GM21723 (cell line): ENCODE measurements around the gene CKAP2L.

Source experiments
- ATAC-seq: cut with Tn5 transposase; IDR thresholded peaks from one replicate; pipeline ENCODE4 v1.9.1; 2021; ENCODE audit warnings: mild to moderate bottlenecking, moderate library complexity; ENCODE audit not compliant: unreplicated experiment

CKAP2L gene, protein sequence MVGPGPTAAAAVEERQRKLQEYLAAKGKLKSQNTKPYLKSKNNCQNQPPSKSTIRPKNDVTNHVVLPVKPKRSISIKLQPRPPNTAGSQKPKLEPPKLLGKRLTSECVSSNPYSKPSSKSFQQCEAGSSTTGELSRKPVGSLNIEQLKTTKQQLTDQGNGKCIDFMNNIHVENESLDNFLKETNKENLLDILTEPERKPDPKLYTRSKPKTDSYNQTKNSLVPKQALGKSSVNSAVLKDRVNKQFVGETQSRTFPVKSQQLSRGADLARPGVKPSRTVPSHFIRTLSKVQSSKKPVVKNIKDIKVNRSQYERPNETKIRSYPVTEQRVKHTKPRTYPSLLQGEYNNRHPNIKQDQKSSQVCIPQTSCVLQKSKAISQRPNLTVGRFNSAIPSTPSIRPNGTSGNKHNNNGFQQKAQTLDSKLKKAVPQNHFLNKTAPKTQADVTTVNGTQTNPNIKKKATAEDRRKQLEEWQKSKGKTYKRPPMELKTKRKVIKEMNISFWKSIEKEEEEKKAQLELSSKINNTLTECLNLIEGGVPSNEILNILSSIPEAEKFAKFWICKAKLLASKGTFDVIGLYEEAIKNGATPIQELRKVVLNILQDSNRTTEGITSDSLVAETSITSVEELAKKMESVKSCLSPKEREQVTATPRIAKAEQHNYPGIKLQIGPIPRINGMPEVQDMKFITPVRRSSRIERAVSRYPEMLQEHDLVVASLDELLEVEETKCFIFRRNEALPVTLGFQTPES

DNA sequence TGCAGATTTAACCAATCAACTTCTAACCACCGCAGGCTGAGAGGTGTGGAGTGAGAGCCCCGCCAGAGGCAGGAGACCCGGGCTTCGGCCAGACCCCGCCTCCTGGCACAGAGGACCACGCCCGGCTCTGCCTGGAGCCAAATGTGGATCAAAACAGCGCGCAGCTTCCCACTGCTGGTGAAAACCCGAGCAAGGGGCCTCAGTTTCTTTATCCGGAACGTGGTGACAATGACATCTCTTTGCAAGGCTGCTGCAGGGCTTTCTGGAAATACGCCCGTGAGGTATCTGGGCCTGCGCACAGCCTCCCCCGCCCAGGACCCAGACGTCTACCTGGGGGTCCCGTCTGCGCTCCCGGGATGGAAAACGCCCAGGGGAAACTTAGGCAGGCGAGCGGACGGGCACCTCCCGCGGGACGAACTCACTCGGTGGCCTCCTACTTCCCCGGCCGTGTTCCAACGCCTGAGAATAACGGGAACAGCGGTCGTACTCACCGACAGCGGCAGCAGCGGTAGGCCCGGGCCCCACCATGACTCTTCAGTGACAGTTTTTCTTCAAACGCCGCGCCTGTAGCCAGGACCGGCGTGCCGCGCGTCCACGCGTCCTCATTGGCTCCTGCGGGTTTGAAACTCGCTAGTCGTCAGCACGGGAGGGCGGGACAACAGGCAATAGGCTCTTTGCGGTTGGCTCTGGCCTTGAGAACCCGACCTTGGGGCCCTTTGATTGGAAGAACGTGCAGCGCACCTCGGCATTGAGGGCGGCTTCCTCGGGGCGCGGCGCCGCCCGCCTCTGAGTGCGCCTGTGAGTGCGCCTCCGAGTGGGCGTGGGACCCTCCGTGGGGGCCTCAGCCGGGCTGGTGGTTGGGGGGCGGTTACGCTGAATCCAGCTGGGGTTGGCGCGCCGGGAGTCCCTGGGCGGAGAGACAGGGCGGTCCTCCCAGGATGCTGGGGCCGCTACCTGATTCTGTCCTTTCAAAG, at the start of gene CKAP2L:
TSS of gene CKAP2L (minus strand) at position 539 of the 974 bp plus-strand sequence. CDS start at position 528, 11 bp downstream.
- peak; percentile 98 for ATAC-seq

DNA sequence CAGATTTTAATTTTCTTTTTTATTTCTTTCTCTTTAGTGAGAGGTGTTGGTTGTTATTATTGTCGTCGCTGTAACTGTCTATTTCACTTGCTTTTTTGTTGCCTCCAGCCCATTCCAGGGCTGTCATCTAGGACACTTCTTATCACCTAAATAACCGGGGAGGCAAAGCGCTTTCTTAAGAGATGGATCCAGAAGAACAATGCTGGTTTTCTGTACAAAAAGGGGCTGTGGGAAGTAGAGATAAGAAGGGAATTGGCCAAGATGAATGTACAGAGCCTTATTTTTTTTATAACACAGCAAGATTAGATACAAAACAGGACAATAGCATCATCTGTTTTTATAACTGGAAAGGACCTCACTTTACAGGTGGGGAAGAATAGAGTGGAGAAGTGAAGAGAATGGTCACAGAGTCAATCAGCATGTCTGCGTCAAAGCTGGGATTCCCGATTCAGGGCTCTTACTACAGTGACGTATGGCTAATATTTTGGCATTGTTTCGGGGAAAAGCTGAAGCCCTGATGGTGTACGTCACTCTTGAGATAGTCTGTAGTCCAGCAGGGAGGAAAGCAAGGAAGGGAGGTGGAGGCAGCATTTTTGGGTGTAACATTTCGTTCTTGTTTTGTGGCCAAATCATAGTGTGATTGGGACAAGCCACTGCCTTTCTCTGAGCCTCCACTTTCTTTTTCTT, 49.0 kb upstream of the CKAP2L start:
- no peak for ATAC-seq

DNA sequence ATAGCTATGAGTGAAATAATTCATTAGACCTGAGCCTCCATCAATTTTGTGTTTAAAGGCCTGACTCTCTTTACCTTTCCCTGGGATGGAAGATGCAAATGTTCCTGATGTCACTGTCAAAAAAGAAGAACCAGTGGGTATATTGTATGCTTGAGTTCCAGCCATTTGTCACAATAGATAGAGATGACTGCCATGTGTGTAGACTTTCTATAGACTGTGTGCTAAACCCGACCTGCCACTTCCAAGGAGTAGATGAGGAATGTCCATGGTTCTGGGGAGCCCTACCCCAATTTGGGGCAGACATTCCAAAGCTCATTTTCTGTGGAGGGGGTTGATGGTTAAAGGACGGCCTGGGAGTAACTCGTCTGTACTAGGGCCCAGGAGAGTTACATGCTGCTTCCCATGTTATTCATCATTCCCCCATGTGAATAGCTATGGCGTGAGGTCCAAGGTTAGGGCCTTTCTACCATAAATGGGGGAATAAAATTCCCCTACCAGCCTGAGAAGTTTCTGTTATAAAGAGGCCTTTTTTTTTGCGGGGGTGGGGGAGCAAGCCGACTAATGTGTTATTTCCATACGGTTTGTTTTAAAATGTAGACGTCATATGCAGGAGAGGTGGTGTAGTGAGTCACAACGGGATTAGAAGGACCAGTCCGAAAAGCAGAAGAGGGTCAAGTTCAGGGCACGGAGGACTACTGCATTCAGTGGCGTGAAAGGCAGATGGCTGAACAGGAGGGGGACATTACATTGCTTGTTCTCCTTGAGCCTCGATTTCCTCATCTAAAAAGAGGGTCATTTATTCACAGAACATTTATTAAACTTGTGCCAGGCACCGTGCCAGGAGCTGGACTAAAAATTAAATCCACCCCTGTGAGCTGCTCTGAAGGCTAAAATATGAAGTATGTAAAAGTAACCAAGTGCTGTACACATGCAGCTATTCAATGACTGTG, 48.2 kb upstream of the CKAP2L start:
- ATAC-seq = peak; percentile 74

DNA sequence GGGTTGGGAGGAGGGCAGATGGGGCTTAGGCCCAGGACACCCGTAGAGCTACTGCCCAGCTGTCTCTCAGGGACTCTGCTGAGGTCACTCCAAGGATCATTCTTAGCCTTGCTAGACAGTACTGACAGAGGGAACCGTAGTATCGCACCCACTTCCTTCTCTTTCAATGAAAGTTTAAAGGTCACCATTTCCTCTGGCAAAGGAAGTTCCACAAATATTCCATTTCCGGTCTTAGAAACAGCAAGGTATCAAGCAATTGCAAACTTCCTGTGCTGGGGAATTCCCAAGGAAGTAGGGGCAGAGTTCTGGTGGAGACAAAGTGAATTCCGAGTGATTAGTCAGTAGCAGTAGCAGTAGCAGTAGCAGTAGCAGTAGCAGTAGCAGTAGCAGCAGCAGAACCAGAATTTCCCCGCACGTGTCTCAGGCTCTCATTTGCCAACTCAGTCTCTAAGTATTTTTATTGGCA, 47.5 kb upstream of the CKAP2L start:
- peak; percentile 48 for ATAC-seq

DNA sequence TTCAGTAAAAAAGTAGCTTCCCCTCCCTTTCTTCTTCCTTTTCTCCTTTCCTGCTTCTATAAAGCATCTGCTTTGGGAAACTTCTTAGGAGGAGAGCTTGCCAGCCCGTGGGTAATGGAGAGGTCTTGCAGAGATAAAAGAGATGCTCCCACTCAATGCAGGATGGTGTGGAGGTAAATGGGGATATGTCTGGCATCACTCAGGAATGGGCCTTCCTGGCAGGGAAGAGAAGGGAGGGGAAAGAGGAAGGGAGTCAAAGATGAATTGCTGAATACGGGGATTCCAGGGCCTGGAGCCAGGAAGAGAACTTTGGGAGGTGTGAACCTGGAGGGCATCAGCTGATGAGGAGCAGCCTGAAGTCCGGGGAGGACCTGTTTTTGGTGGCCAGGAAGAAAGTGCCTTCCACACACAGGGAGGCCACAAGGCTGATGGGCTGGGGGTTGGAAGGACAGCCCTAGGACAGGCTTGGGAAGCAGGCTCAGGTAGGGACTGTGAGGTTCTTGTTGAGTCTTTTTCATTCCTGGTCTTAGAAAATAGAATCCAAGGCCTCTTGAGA, 46.9 kb upstream of the CKAP2L start:
- no peak for ATAC-seq

DNA sequence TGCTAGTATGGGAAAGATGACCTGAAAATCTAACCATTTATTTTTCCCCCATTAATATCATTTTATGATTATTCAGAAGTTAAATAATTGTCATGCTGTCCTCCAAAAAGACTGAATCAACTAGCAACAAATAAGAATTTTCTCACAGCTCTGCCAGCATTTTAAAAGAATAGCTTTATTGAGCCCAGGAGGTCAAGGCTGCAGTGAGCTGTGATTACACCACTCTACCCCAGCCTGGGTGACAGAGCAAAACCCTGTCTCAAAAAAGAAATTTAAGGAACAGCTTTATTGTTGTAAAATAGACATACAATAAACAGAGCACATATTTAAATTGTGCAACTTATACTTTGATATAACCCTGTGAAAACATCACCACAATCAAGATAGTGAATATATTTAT, 44.7 kb upstream of the CKAP2L start:
- ATAC-seq = no peak

DNA sequence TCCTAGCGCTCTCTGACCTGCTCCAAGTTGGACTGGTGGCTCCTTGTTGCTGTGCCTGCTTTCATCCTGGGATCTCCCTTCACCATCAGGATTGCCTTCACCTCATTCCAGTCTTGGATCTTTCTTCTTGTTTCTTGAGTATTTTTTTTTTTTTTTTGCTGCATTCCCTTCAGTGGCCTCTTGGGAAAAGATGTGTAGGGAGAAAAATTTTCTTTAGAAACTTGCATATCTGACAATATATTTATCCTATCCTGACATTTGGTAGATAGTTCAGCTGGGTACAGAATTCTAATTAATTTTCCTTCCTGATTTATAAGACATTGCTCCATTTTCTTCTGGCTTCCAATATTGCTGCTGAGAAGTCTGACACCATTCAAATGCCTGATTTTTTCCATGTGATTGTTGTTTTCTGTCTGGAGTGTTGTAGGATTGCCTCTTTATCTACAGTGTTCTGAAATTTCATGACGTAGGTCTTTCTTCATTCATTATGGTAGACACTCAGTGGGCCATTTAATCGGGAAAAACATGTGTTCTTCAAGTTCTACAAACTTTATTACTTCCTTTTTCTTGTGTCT, 42.9 kb upstream of the CKAP2L start:
- no peak for ATAC-seq

DNA sequence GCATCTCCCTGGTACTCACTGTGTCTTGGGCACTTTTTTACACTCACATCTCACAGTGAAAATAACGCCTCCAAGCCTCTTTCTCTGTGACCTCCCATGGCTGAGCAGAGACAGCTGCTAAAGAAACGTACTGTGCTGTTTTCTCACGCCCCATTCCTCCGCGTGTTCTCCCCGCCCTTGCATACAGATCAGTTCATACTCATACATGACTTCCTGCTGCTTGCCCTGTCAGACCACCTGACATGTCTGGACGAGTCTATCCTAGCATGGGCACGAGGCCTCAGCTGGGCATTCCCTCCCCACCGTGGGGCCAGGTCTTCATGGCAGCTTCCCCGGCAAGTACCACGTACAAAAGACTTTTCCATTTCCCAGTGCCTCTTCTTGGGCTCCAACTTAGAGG, 41.1 kb upstream of the CKAP2L start:
- peak; percentile 61 for ATAC-seq

DNA sequence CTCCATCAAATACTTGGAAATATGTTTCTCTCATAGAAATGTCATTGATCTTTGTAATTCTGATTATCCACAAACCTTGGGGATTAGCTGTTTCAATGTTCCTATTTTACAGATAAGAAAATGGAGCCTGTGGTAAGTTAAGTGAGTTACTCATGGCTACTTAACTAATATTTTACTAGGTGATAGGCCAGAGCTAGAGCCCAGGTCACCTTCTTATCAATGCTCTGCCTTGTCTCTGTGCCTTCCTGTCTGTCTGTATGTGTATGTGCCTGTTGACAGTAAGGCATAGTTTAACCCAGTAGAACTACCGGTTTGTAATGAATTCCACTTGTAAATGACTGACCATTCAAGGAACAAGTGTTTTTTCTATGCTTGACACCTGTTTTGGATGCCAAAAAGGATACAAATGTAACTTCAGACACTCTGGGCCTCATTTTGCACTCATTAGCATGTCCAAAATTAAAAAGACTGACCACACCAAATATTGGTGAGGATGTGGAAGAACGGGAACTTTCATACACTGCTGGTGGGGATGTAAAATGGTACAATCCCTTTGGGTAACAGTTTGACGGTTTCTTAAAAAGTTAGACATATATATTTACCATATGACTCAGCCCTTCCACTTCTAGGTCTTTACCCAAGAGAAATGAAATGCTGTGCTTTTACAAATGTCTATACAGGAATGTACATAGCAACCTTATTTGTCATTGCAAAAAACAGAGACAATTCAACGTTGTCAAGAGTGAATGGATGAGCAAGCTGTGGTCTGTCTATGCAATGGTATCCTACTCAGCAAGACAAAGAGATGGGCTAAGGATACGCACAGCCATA, 39.5 kb upstream of the CKAP2L start:
- peak; percentile 67 for ATAC-seq

DNA sequence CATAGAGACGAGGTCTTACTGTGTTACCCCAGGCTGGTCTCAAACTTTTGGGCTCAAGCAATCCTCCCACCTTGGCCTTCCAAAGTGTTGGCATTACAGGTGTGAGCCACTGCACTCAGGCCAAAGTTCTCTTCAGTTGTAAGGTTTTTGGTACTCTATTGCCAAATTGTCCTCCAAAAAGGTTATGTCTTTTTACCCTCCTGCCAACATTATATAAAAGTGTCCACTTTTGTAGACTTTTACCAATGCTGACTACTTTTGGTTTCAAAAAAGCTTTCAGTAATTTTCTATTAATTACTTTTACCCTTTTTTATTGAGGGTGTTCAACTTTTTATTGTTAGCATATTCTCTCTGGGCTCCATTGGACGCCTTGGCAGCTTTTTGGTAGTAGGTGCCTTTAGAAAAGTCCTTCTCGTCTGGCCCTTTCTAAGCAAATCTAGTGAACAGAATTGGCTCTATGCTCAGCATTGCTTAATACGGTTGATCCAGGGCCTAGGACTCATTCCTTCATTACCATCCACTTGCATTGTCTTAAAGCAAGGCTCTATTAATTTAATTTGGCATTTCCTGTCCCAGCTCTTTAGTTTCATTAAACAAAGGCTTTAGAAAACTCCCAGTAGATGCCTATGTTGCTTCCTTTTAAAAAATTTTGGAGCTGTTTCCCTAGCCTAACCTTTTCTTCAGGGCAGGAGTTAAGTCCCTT, 36.6 kb upstream of the CKAP2L start:
- no peak for ATAC-seq

DNA sequence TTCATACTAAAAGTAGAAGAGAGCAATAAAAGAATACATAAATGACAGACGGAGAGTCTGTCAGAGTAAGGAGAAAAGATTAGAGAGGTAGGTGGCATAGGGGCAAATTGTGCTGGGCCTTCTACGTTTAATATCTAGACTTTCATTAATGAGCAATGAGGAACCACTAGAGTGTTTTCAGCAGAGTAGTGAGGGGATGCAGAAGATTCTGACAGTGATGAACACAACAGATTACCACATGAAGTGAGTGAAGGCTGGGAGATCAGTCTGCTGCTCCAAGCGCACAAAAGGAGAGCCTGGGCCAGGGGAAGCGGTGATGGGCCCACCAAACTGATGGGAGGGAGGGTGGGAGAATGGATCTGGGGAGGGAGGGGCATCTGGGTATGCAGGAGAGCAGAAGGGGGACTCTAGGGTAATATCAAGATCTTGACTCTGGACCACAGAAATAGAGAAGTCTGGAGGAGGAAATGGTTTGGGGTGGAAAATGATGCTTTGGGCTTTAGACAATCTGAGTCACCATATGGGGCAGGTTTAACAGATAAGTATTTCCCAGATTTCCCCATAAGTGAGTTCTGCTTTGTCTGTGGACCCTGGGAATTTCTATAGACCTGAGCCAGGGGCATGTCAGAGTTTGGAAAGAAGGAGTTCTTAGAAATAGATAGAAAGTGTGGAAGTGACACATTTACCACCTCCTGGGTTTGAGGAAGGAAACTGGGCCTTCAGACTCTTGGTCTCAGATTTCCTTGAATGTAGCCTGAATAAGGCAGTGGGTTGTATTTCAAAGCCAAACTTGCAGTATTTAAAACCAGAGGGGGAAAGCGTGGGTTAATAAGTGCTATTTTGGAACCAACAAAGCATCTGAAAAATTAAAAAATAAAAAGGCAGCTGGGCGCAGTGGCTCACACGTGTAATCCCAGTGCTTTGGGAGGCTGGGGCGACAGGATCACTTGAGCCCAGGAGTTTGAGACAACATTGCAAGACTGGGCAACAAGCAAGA, 34.9 kb upstream of the CKAP2L start:
- ATAC-seq = no peak

DNA sequence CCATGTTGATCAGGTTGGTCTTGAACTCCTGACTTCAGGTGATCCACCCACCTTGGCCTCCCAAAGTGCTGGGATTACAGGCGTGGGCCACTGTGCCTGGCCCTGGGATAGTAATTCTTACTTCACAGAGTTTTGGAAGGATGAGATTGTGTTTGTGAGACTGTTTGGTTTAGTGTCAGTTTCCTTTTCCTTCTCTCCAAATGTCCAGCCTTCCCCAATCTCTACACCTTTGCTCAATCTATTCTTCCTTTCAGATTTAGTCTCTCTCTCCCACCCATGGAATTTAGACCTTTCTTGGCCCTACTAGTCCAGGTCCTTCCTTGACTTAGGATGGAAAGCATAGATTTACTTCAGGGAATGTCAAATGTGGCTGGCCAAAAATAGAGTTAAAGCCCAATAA, 32.1 kb upstream of the CKAP2L start:
- no peak for ATAC-seq

DNA sequence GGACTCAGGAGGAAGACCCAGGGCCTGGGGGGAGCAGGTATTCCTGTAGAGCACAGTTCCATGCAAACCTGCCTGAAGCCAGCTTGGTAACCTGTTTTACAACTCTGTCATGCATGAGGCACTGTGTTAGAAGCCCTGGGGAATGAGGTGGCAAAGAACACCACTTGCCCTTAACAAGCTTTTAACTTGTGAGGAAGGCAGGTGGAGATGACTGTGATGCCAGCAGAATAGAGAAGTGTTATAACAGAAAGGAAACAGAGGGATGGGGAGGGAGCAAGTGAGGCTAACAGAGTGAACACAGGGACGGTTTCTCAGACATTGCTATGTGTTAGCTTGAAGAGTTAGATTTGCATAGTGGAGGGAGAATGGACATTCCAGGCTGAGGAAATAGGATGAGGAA, 31.4 kb upstream of the CKAP2L start:
- no peak for ATAC-seq

DNA sequence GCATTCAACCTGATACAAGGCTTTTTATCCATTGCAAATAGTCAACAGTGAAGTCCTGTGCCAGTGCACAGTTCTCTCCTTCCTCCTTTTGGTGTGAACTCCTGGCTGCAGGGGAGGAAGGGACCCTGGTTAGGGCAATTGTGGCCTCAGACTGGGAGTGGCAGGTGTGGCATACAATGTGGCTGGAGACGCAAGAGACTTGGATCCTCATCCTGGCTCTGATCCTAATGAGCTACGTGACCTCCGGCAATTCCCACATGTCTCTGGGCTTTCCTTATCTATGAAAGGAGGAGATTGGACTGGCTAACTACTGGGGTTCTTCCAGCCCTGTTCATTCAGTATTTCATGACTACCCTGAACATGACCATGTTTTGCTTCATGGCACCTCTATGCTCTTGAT, 30.4 kb upstream of the CKAP2L start:
- no peak for ATAC-seq

DNA sequence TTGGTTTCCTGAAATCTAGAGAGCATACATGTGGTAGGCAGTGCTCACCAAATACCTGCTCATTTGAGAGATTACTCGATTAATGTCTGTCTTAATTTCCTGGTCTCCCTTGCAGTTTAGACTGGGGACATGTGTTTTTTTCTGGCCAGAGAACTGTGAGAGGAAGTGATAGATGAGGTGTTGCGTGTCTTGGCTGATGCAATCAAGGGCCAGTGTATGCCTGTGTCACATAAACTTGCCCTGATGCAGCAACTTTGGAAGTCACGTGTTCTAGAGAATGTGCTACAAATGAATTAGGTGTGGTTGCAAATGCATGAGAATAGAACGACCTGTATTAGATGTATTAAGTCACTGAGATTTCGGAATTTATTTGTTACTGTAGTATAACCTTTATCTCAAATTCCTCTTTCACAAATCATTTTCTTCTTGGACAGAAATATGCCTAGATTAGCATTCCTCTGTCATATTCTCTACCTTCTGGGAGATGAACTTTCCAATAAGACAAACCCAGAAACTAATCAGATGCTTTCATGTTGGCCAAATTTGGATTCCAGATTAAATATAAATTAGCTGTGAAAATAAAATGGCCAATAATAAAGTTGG, 29.8 kb upstream of the CKAP2L start:
- ATAC-seq = peak; percentile 59
